Activated gamma-delta T cell treated with anti-CD3 and anti-CD28 coated beads, Interleukin-2, amount 50 U/mL, for 16 hours (primary cell): Measurements from ENCODE around the gene IGHMBP2.

ENCODE experiments used
- DNase-seq: peaks from one replicate; pipeline ENCODE4 v3.0.0-alpha.2; 2020; ENCODE audit warnings: low read depth

The IGHMBP2 gene

GRCh38 chr11:68940651-68941323 lies 37.1 kb downstream of the IGHMBP2 start:
- DNase-seq = no peak

- DNase-seq = no peak
These were observed 37.8 kb downstream of the IGHMBP2 start for GRCh38 chr11:68941324-68942094.

- no peak for DNase-seq
These were observed 38.5 kb downstream of the IGHMBP2 start for GRCh38 chr11:68942095-68942620.

GRCh38 chr11:68942751-68943271 lies 39.1 kb downstream of the IGHMBP2 start:
- DNase-seq = no peak

GRCh38 chr11:68946416-68947090 lies 42.9 kb downstream of the IGHMBP2 start:
- DNase-seq = no peak

- DNase-seq = no peak
These were observed 43.5 kb downstream of the IGHMBP2 start for GRCh38 chr11:68947151-68947550.

GRCh38 chr11:68948496-68948895 lies 44.8 kb downstream of the IGHMBP2 start:
- no peak for DNase-seq

- no peak for DNase-seq
These were observed 45.2 kb downstream of the IGHMBP2 start for GRCh38 chr11:68948935-68949334.

GRCh38 chr11:68950270-68950669 lies 46.6 kb downstream of the IGHMBP2 start:
- DNase-seq = no peak

- no peak for DNase-seq
These were observed 47.1 kb downstream of the IGHMBP2 start for GRCh38 chr11:68950762-68951161.

- DNase-seq = no peak
These were observed 51.3 kb downstream of the IGHMBP2 start for GRCh38 chr11:68954836-68955606.

- DNase-seq = no peak
These were observed 51.9 kb downstream of the IGHMBP2 start for GRCh38 chr11:68955607-68955958.

- no peak for DNase-seq
These were observed 52.5 kb downstream of the IGHMBP2 start for GRCh38 chr11:68956142-68956541.

GRCh38 chr11:68956547-68957254 lies 53.0 kb downstream of the IGHMBP2 start:
- DNase-seq = no peak

- no peak for DNase-seq
These were observed 54.5 kb downstream of the IGHMBP2 start for GRCh38 chr11:68958211-68958610.

- no peak for DNase-seq
These were observed 56.0 kb downstream of the IGHMBP2 start for GRCh38 chr11:68959465-68960293.

- no peak for DNase-seq
These were observed 56.8 kb downstream of the IGHMBP2 start for GRCh38 chr11:68960294-68961071.

- DNase-seq = no peak
These were observed 57.6 kb downstream of the IGHMBP2 start for GRCh38 chr11:68961245-68961644.

- DNase-seq = no peak
These were observed 59.0 kb downstream of the IGHMBP2 start for GRCh38 chr11:68962527-68963250.
